ENCODE results near the gene MED15.

- no peak for TF ChIP-seq CTCF (IDR thresholded peaks at IDR 0.05)
- no peak for TF ChIP-seq POLR2A (IDR thresholded peaks at IDR 0.05)
Measured at GRCh38 chr22:20509344-20510047, 2.1 kb downstream of the MED15 start.
